ENCODE measurements around the gene ENAH.

- TF ChIP-seq CTCF (conservative IDR thresholded peaks at IDR 0.05 in 1 of 2, IDR thresholded peaks at IDR 0.05 in 1 of 2; ENCODE audit: low read depth in 1 of 2, low read length in 2 of 2) (no peak), EZH2 (IDR thresholded peaks at IDR 0.05; ENCODE audit: low read length, missing control alignments) (no peak)
Observed at GRCh38 chr1:225506727-225507126, 146.2 kb downstream of the ENAH start.

Measured in fibroblast of lung (primary cell).